Activated CD8-positive, alpha-beta memory T cell treated with anti-CD3 and anti-CD28 coated beads, Interleukin-2, amount 50 U/mL, for 24 hours (primary cell): ENCODE measurements around the gene ITGAE.
"Not testable (repeated sequence)": the region's sequence is repeated elsewhere in the genome, so short reads cannot be mapped to it uniquely, and the experiment has no call there.

ENCODE experiments used
- DNase-seq: peaks from one replicate; pipeline ENCODE4 v3.0.0-alpha.2; 2020; ENCODE audit errors: extremely low read depth

ITGAE gene

GRCh38 chr17:3795390-3796102, 5.4 kb downstream of the ITGAE start:
- no peak for DNase-seq

- DNase-seq, result peak; percentile 29
Measured at GRCh38 chr17:3794557-3795389, 6.2 kb downstream of the ITGAE start.

- DNase-seq, result not testable (repeated sequence)
Measured at GRCh38 chr17:3794152-3794551, 6.8 kb downstream of the ITGAE start.

GRCh38 chr17:3793258-3793657, 7.7 kb downstream of the ITGAE start:
- DNase-seq, result not testable (repeated sequence)

- no peak for DNase-seq
Measured at GRCh38 chr17:3792481-3792880, 8.5 kb downstream of the ITGAE start.

- DNase-seq, result no peak
Measured at GRCh38 chr17:3788200-3788599, 12.8 kb downstream of the ITGAE start.

- not testable (repeated sequence) for DNase-seq
Measured at GRCh38 chr17:3785323-3785722, 15.7 kb downstream of the ITGAE start.

GRCh38 chr17:3782751-3783150, 18.2 kb downstream of the ITGAE start:
- DNase-seq, result no peak

- DNase-seq, result no peak
Measured at GRCh38 chr17:3780986-3781385, 20.0 kb downstream of the ITGAE start.

- no peak for DNase-seq
Measured at GRCh38 chr17:3777366-3778120, 23.4 kb downstream of the ITGAE start.

GRCh38 chr17:3773966-3774365, 27.0 kb downstream of the ITGAE start:
- DNase-seq, result no peak

GRCh38 chr17:3773511-3773910, 27.5 kb downstream of the ITGAE start:
- no peak for DNase-seq

GRCh38 chr17:3772764-3773163, 28.2 kb downstream of the ITGAE start:
- no peak for DNase-seq

GRCh38 chr17:3771140-3771539, 29.8 kb downstream of the ITGAE start:
- no peak for DNase-seq

GRCh38 chr17:3770466-3770865, 30.5 kb downstream of the ITGAE start:
- DNase-seq, result no peak

- DNase-seq, result no peak
Measured at GRCh38 chr17:3768769-3769168, 32.2 kb downstream of the ITGAE start.

- DNase-seq, result no peak
Measured at GRCh38 chr17:3768341-3768740, 32.6 kb downstream of the ITGAE start.

GRCh38 chr17:3766779-3767178, 34.2 kb downstream of the ITGAE start:
- DNase-seq, result no peak

- DNase-seq, result no peak
Measured at GRCh38 chr17:3765981-3766380, 35.0 kb downstream of the ITGAE start.

GRCh38 chr17:3763777-3764170, 37.2 kb downstream of the ITGAE start:
- DNase-seq, result no peak

GRCh38 chr17:3762922-3763776, 37.8 kb downstream of the ITGAE start:
- no peak for DNase-seq
